Stomach (tissue), 4 donors: ENCODE data around the gene PDZRN3.

ENCODE experiments used
- EP300 ChIP-seq: sonication (generic); formaldehyde crosslinking; IDR thresholded peaks from one replicate; pipeline ENCODE4 v1.6.1; 2017; ENCODE audit warnings: antibody characterized with exemption
- POLR2AphosphoS5 ChIP-seq, 3 donors: sonication (generic); formaldehyde crosslinking; IDR thresholded peaks; one replicate each; pipeline ENCODE4 v1.6.1; 2016; ENCODE audit warnings: antibody characterized with exemption in 3 of 3
- TF ChIP-seq, protein P1 (sequence below), 7 experiments: fragments of 450-650 bp in 4 of 7; fragments of 200-600 bp in 3 of 7; sonication (generic) in 3 of 7; IDR thresholded peaks; one replicate each; pipeline ENCODE4 v1.5.1; 2016 to 2019; ENCODE audit warnings: antibody characterized with exemption in 7 of 7, control low read depth in 2 of 7, mild to moderate bottlenecking in 1 of 7

DNA sequence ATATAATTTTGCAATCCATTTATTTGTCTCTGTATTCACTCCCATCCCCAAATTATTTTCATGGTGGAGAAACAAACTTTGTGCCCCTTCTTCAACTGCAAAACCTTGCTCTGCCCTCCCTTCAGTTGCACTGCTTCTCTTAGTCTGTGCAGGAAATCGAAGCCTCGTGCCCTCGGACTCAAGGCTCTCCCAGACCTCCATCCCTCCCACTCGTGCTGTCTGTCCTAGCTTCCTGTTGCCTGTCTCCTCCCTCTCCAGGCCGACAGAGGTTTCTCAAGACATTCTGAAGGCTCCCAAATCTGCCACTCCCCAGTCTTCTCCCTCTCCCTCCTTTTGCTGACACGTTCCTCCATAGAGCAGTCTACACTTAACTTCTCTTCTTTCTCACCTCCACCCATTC lies 177.6 kb downstream of the PDZRN3 start:
- TF ChIP-seq, protein P1, sequence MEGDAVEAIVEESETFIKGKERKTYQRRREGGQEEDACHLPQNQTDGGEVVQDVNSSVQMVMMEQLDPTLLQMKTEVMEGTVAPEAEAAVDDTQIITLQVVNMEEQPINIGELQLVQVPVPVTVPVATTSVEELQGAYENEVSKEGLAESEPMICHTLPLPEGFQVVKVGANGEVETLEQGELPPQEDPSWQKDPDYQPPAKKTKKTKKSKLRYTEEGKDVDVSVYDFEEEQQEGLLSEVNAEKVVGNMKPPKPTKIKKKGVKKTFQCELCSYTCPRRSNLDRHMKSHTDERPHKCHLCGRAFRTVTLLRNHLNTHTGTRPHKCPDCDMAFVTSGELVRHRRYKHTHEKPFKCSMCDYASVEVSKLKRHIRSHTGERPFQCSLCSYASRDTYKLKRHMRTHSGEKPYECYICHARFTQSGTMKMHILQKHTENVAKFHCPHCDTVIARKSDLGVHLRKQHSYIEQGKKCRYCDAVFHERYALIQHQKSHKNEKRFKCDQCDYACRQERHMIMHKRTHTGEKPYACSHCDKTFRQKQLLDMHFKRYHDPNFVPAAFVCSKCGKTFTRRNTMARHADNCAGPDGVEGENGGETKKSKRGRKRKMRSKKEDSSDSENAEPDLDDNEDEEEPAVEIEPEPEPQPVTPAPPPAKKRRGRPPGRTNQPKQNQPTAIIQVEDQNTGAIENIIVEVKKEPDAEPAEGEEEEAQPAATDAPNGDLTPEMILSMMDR (IDR thresholded peaks at IDR 0.05): no peak
- TF ChIP-seq POLR2AphosphoS5 (IDR thresholded peaks at IDR 0.05): no peak
- TF ChIP-seq EP300: no peak
